ENCODE results near the gene MYO5A.
"Not testable (repeated sequence)": the region's sequence is repeated elsewhere in the genome, so short reads cannot be mapped to it uniquely, and the experiment has no call there.

The MYO5A gene

GRCh38 chr15:52503788-52504496, 24.7 kb downstream of the MYO5A start:
- no peak for DNase-seq

- DNase-seq = no peak
Measured at GRCh38 chr15:52502608-52503007, 26.1 kb downstream of the MYO5A start.

- DNase-seq = no peak
Measured at GRCh38 chr15:52499506-52499905, 29.2 kb downstream of the MYO5A start.

GRCh38 chr15:52498706-52499105, 30.0 kb downstream of the MYO5A start:
- DNase-seq = no peak

- DNase-seq = peak; percentile 77
Measured at GRCh38 chr15:52496776-52497470, 31.8 kb downstream of the MYO5A start.

GRCh38 chr15:52496175-52496574, 32.5 kb downstream of the MYO5A start:
- DNase-seq = no peak

GRCh38 chr15:52495125-52495524, 33.6 kb downstream of the MYO5A start:
- no peak for DNase-seq

- no peak for DNase-seq
Measured at GRCh38 chr15:52493968-52494367, 34.7 kb downstream of the MYO5A start.

- DNase-seq = no peak
Measured at GRCh38 chr15:52492132-52492531, 36.5 kb downstream of the MYO5A start.

- DNase-seq = no peak
Measured at GRCh38 chr15:52491472-52491871, 37.2 kb downstream of the MYO5A start.

- not testable (repeated sequence) for DNase-seq
Measured at GRCh38 chr15:52489430-52489829, 39.2 kb downstream of the MYO5A start.

GRCh38 chr15:52488830-52489229, 39.9 kb downstream of the MYO5A start:
- DNase-seq = no peak

- no peak for DNase-seq
Measured at GRCh38 chr15:52486003-52486996, 42.4 kb downstream of the MYO5A start.

- no peak for DNase-seq
Measured at GRCh38 chr15:52485290-52485689, 43.4 kb downstream of the MYO5A start.

GRCh38 chr15:52483707-52484106, 45.0 kb downstream of the MYO5A start:
- no peak for DNase-seq

- DNase-seq = no peak
Measured at GRCh38 chr15:52481915-52482314, 46.8 kb downstream of the MYO5A start.

GRCh38 chr15:52480990-52481389, 47.7 kb downstream of the MYO5A start:
- no peak for DNase-seq

- no peak for DNase-seq
Measured at GRCh38 chr15:52466716-52467115, 62.0 kb downstream of the MYO5A start.

- no peak for DNase-seq
Measured at GRCh38 chr15:52466134-52466701, 62.5 kb downstream of the MYO5A start.

GRCh38 chr15:52464478-52464877, 64.2 kb downstream of the MYO5A start:
- no peak for DNase-seq

GRCh38 chr15:52464040-52464439, 64.6 kb downstream of the MYO5A start:
- DNase-seq = no peak

GRCh38 chr15:52463638-52464037, 65.0 kb downstream of the MYO5A start:
- no peak for DNase-seq

GRCh38 chr15:52462806-52463360, 65.8 kb downstream of the MYO5A start:
- DNase-seq = no peak

Data from islet precursor cell (in vitro differentiated cells).